Lung microvascular endothelial cell (primary cell): ENCODE measurements around the gene SMIM7. TPM values are rescaled to one million over a fixed set of nuclear protein-coding genes. Genes with fewer than 3 reads are reported as not detected.

Source experiments
- DNase-seq, 2 donors: peaks; one replicate each; pipeline versions ENCODE4 v3.0.0 to v3.0.0-alpha.2; 2010; ENCODE audit warnings: low read depth in 2 of 2
- total RNA-seq: library from RNA; depleted of rRNA; stranded (reverse); fragments of >200 nt; gene quantifications from 2 replicates; pipeline ENCODE4 v1.2.1, GENCODE V29; 2014

The SMIM7 gene
- total RNA-seq, 1 donor from 2014 or later: 47.0 TPM

- no peak for DNase-seq
These were observed 63.5 kb downstream of the SMIM7 start for GRCh38 chr19:16596399-16596798.

Other genes with a start within 250 kb of the SMIM7 start
- gene EPS15L1, start 188.2 kb downstream of the SMIM7 start, total RNA-seq: 5.9 and 6.7 TPM in 2 replicates
- not detected in 2 replicates for gene CALR3, start 164.0 kb downstream of the SMIM7 start, total RNA-seq
- gene C19orf44, start 163.8 kb downstream of the SMIM7 start, total RNA-seq: 1.1 and 1.4 TPM in 2 replicates
- gene CHERP, start 117.7 kb downstream of the SMIM7 start, total RNA-seq: 3.3 and 5.6 TPM in 2 replicates
- 14.4 and 24.8 TPM in 2 replicates for gene SLC35E1, start 87.7 kb downstream of the SMIM7 start, total RNA-seq
- 2.2 and 3.8 TPM in 2 replicates for gene MED26, start 31.9 kb downstream of the SMIM7 start, total RNA-seq
- gene TMEM38A, start 995 bp upstream of the SMIM7 start, total RNA-seq: 1.3 and 1.8 TPM in 2 replicates
- gene NWD1, start 59.7 kb upstream of the SMIM7 start, total RNA-seq: not detected in 2 replicates
- gene SIN3B, start 169.3 kb upstream of the SMIM7 start, total RNA-seq: 15.9 and 44.0 TPM in 2 replicates
- gene F2RL3, start 228.9 kb upstream of the SMIM7 start, total RNA-seq: 3.7 and 30.6 TPM in 2 replicates